K562 (cell line): ENCODE results near the gene MBNL1. TPM values are rescaled to one million over a fixed set of nuclear protein-coding genes. Genes with fewer than 3 reads are reported as not detected.

Experiments used
- ARNT ChIP-seq, 2 experiments: fragments of 450-650 bp; IDR thresholded peaks; 2 replicates each; pipeline ENCODE4 v1.6.1; 2016; ENCODE audit warnings: mild to moderate bottlenecking in 1 of 2
- ETV5 ChIP-seq: sonication (generic); formaldehyde crosslinking; IDR thresholded peaks from 2 replicates; pipeline ENCODE4 v1.4.0; 2020; ENCODE audit warnings: low read depth, mild to moderate bottlenecking, missing genetic modification reagents
- FUS ChIP-seq: fragments of 200-400 bp; formaldehyde crosslinking; optimal IDR thresholded peaks from 2 replicates; pipeline ENCODE3; 2017; ENCODE audit warnings: low read depth, low read length
- HCFC1 ChIP-seq: IDR thresholded peaks from 2 replicates; pipeline ENCODE4 v1.6.1; 2012; ENCODE audit warnings: low read depth, low read length, improper control_type of control experiment
- PCBP1 ChIP-seq: fragments of 200-400 bp; formaldehyde crosslinking; IDR thresholded peaks from 2 replicates; pipeline ENCODE4 v1.6.1; 2018; ENCODE audit warnings: mild to moderate bottlenecking, low read depth, low read length; ENCODE audit not compliant: poor library complexity, severe bottlenecking
- ZC3H11A ChIP-seq: IDR thresholded peaks from 2 replicates; pipeline ENCODE4 v1.6.1; 2012; ENCODE audit warnings: low read depth, low read length, improper control_type of control experiment
- ZFX ChIP-seq: sonication (generic); formaldehyde crosslinking; IDR thresholded peaks from 2 replicates; pipeline ENCODE4 v1.8.0; 2022; ENCODE audit warnings: mild to moderate bottlenecking, missing genetic modification reagents, moderate library complexity
- ZNF551 ChIP-seq: fragments of 250-450 bp; sonication (Bioruptor Pico); IDR thresholded peaks from 2 replicates; pipeline ENCODE4 v1.5.0; 2021; ENCODE audit warnings: mild to moderate bottlenecking, moderate library complexity
- polyA plus RNA-seq, 8 experiments: library from polyadenylated mRNA; depleted of rRNA in 4 of 8; stranded (reverse) in 5 of 8; unstranded in 3 of 8; fragments of >200 nt; fragmentation: Nextera tagmentation in 2 of 8; fragmentation: Illumina TruSeq in 1 of 8; extraction: Ambion mirVana in 2 of 8; extraction: Trizol in 1 of 8; gene quantifications; 2 replicates each; pipeline versions ENCODE4 v1.2.1 to v1.2.3, GENCODE V29; 2011 to 2014; ENCODE audit warnings: inconsistent platforms in 1 of 8, missing spikeins in 1 of 8
- total RNA-seq, 7 experiments: library from RNA; depleted of rRNA in 6 of 7; stranded (reverse); fragments of >200 nt in 6 of 7; fragmentation: Illumina TruSeq in 2 of 7; extraction: Trizol in 2 of 7; gene quantifications; 2 replicates each; pipeline versions ENCODE4 v1.2.1 to v1.2.3, GENCODE V29; 2011 to 2021; ENCODE audit warnings: low replicate concordance in 1 of 7
- TF ChIP-seq, protein P1 (sequence below), 2 experiments: fragments of 450-650 bp in 1 of 2; sonication (generic) in 1 of 2; formaldehyde crosslinking in 1 of 2; IDR thresholded peaks; 2 replicates each; pipeline versions ENCODE4 v1.7.1 to v1.9.0; 2016 to 2022; ENCODE audit warnings: inconsistent platforms in 1 of 2, mild to moderate bottlenecking in 1 of 2, missing genetic modification reagents in 1 of 2
- TF ChIP-seq, protein P2 (sequence below): sonication (generic); formaldehyde crosslinking; IDR thresholded peaks from 2 replicates; pipeline ENCODE4 v1.8.0; 2022; ENCODE audit warnings: mild to moderate bottlenecking, missing genetic modification reagents

The MBNL1 gene
- total and polyA plus RNA-seq, 9 of the 15 experiments (the other 6 are each of a cell fraction or from before 2014, with no cell fraction given) = 70.3 to 243 (median 220) TPM

DNA sequence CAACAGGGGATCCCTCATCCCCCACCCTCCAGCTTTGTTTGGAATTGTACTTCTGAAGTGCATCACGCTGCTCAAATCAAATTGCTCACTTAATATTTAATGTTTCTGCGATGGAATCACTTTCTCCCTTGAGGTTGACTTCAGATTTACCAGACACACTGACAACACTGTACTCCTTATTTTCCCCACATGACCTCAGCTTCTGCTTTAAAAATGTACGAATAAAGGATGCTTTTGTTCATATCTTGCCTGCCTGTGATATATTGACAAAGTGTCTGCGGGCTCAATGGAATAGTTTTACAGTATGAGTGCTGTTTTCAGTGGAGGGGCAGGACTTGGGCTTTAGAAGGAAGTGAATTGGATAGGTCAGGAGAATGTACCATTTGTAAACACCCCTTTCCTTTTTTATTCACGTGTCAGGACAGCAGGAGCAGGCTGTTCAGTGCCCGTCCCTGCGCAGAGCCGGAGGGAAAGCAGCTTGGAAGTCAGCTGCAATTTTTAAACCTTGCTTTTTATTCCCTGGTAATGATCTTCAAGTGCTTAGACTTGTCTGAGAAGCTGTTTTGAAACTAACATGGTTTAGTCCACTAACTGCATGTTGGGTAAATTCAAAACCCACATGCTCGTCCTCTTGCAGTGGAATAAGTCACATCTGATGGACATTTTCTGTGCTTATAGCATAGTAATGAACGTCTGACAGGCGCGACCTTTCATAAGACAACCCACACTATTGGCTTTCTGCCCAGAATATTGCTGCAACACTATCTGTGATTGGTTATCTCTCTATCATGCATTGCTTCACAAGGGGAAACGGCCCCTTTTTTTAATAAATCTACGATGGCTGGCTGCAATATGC, 29.9 kb downstream of the MBNL1 start (continued):
- TF ChIP-seq, protein P1, sequence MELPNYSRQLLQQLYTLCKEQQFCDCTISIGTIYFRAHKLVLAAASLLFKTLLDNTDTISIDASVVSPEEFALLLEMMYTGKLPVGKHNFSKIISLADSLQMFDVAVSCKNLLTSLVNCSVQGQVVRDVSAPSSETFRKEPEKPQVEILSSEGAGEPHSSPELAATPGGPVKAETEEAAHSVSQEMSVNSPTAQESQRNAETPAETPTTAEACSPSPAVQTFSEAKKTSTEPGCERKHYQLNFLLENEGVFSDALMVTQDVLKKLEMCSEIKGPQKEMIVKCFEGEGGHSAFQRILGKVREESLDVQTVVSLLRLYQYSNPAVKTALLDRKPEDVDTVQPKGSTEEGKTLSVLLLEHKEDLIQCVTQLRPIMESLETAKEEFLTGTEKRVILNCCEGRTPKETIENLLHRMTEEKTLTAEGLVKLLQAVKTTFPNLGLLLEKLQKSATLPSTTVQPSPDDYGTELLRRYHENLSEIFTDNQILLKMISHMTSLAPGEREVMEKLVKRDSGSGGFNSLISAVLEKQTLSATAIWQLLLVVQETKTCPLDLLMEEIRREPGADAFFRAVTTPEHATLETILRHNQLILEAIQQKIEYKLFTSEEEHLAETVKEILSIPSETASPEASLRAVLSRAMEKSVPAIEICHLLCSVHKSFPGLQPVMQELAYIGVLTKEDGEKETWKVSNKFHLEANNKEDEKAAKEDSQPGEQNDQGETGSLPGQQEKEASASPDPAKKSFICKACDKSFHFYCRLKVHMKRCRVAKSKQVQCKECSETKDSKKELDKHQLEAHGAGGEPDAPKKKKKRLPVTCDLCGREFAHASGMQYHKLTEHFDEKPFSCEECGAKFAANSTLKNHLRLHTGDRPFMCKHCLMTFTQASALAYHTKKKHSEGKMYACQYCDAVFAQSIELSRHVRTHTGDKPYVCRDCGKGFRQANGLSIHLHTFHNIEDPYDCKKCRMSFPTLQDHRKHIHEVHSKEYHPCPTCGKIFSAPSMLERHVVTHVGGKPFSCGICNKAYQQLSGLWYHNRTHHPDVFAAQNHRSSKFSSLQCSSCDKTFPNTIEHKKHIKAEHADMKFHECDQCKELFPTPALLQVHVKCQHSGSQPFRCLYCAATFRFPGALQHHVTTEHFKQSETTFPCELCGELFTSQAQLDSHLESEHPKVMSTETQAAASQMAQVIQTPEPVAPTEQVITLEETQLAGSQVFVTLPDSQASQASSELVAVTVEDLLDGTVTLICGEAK (IDR thresholded peaks at IDR 0.05) = no peak
- TF ChIP-seq, protein P1 (CRISPR knock-in tag; IDR thresholded peaks at IDR 0.05) = no peak
- no peak for TF ChIP-seq ZNF551 (CRISPR knock-in tag)
- no peak for TF ChIP-seq ZFX
- TF ChIP-seq ZC3H11A = no peak
- TF ChIP-seq ETV5 (CRISPR knock-in tag) = no peak
- TF ChIP-seq, protein P2, sequence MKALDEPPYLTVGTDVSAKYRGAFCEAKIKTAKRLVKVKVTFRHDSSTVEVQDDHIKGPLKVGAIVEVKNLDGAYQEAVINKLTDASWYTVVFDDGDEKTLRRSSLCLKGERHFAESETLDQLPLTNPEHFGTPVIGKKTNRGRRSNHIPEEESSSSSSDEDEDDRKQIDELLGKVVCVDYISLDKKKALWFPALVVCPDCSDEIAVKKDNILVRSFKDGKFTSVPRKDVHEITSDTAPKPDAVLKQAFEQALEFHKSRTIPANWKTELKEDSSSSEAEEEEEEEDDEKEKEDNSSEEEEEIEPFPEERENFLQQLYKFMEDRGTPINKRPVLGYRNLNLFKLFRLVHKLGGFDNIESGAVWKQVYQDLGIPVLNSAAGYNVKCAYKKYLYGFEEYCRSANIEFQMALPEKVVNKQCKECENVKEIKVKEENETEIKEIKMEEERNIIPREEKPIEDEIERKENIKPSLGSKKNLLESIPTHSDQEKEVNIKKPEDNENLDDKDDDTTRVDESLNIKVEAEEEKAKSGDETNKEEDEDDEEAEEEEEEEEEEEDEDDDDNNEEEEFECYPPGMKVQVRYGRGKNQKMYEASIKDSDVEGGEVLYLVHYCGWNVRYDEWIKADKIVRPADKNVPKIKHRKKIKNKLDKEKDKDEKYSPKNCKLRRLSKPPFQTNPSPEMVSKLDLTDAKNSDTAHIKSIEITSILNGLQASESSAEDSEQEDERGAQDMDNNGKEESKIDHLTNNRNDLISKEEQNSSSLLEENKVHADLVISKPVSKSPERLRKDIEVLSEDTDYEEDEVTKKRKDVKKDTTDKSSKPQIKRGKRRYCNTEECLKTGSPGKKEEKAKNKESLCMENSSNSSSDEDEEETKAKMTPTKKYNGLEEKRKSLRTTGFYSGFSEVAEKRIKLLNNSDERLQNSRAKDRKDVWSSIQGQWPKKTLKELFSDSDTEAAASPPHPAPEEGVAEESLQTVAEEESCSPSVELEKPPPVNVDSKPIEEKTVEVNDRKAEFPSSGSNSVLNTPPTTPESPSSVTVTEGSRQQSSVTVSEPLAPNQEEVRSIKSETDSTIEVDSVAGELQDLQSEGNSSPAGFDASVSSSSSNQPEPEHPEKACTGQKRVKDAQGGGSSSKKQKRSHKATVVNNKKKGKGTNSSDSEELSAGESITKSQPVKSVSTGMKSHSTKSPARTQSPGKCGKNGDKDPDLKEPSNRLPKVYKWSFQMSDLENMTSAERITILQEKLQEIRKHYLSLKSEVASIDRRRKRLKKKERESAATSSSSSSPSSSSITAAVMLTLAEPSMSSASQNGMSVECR = no peak
- TF ChIP-seq HCFC1 = no peak
- TF ChIP-seq ARNT (IDR thresholded peaks at IDR 0.05) = no peak
- no peak for TF ChIP-seq PCBP1
- no peak for TF ChIP-seq FUS
